Cardiac muscle cell (in vitro differentiated cells and primary cell): Measurements from ENCODE around the gene FAM193B. TPM values are rescaled to one million over a fixed set of nuclear protein-coding genes. Genes with fewer than 3 reads are reported as not detected.

Experiments
- DNase-seq, 2 donors: peaks; one replicate each; pipeline versions ENCODE4 v3.0.0 to v3.0.0-alpha.2; 2010 to 2017; ENCODE audit warnings: low read depth in 1 of 2, low spot score in 1 of 2
- H3K27ac ChIP-seq: fragments of 200-600 bp; sonication (generic); 2 replicates; pipeline ENCODE4 v1.5.1; 2016
- H3K27me3 ChIP-seq: fragments of 200-600 bp; sonication (generic); 2 replicates; pipeline ENCODE4 v1.6.0; 2016; ENCODE audit warnings: control low read depth
- H3K36me3 ChIP-seq: fragments of 200-600 bp; sonication (generic); 2 replicates; pipeline ENCODE4 v1.5.1; 2016; ENCODE audit warnings: control low read depth
- H3K4me1 ChIP-seq: fragments of 200-600 bp; sonication (generic); 2 replicates; pipeline ENCODE4 v1.8.1; 2017; ENCODE audit warnings: low read depth, mild to moderate bottlenecking, mixed run types
- H3K4me3 ChIP-seq: fragments of 200-600 bp; sonication (generic); 2 replicates; pipeline ENCODE4 v1.5.1; 2016; ENCODE audit warnings: mild to moderate bottlenecking
- H3K9me3 ChIP-seq: fragments of 200-600 bp; sonication (generic); 2 replicates; pipeline ENCODE4 v1.5.1; 2017; ENCODE audit warnings: low read depth, mild to moderate bottlenecking, control low read depth
- CTCF ChIP-seq: IDR thresholded peaks from 2 replicates; pipeline ENCODE4 v1.5.1; 2012; ENCODE audit warnings: low read depth, mild to moderate bottlenecking, low read length
- polyA plus RNA-seq: library from polyadenylated mRNA; unstranded; fragments of >200 nt; fragmentation: Nextera tagmentation; extraction: Ambion mirVana; gene quantifications from 2 replicates; pipeline ENCODE4 v1.2.1, GENCODE V29; 2016
- total RNA-seq: library from RNA; depleted of rRNA; stranded (reverse); fragments of >200 nt; gene quantifications from 2 replicates; pipeline ENCODE4 v1.2.3, GENCODE V29; 2016

FAM193B gene
- total and polyA plus RNA-seq, 2 experiments from 2014 or later = 67.4 to 80.9 TPM

- Histone ChIP-seq H3K36me3 (peaks cover 16% of the 10 kb centered on the region), H3K4me1 (no peaks in the 10 kb centered on the region), H3K9me3 (no peaks in the 10 kb centered on the region), H3K4me3 (peak within 1 kb of the TSS; percentile 82), H3K27ac (peak within 1 kb of the TSS; percentile 80), H3K27me3 (peaks cover 24% of the 10 kb centered on the region)
- TF ChIP-seq CTCF = no peak
- DNase-seq = peak; percentile 84 to 89
These were observed 37.9 kb upstream of the FAM193B start, which contains the start of gene TMED9 for GRCh38 chr5:177592010-177592834. Gene TMED9 (plus strand): TSS chr5:177592203. CDS start chr5:177592215, 12 bp downstream.

GRCh38 chr5:177591690-177592009 lies 37.3 kb upstream of the FAM193B start:
- peaks cover 16% of the 10 kb centered on the region for H3K36me3 ChIP-seq
- H3K4me3 ChIP-seq = peak overlapping the region; percentile 82
- peaks cover 27% of the 10 kb centered on the region for H3K27me3 ChIP-seq
- no peak overlapping the region for H3K27ac ChIP-seq
- DNase-seq = no peak
- no peak for TF ChIP-seq CTCF
- no peaks in the 10 kb centered on the region for H3K4me1 ChIP-seq
- no peaks in the 10 kb centered on the region for H3K9me3 ChIP-seq

- no peak overlapping the region for H3K27ac ChIP-seq
- TF ChIP-seq CTCF = no peak
- peaks cover 16% of the 10 kb centered on the region for H3K36me3 ChIP-seq
- H3K9me3 ChIP-seq = no peaks in the 10 kb centered on the region
- H3K4me3 ChIP-seq = no peak overlapping the region
- DNase-seq = no peak
- peaks cover 35% of the 10 kb centered on the region for H3K27me3 ChIP-seq
- H3K4me1 ChIP-seq = no peaks in the 10 kb centered on the region
These were observed 36.0 kb upstream of the FAM193B start for GRCh38 chr5:177590406-177590805.

- H3K4me3 ChIP-seq = no peak overlapping the region
- no peak for DNase-seq
- peaks cover 45% of the 10 kb centered on the region for H3K27me3 ChIP-seq
- no peaks in the 10 kb centered on the region for H3K36me3 ChIP-seq
- no peaks in the 10 kb centered on the region for H3K9me3 ChIP-seq
- no peaks in the 10 kb centered on the region for H3K4me1 ChIP-seq
- no peak overlapping the region for H3K27ac ChIP-seq
- TF ChIP-seq CTCF = no peak
These were observed 34.1 kb upstream of the FAM193B start for GRCh38 chr5:177588413-177588909.

- no peak for DNase-seq
These were observed 24.0 kb upstream of the FAM193B start for GRCh38 chr5:177578316-177578715.

More at GRCh38 chr5:177578316-177578715, 24.0 kb upstream of the FAM193B start:
- no peaks in the 10 kb centered on the region for H3K4me1 ChIP-seq
- H3K27ac ChIP-seq = no peak overlapping the region
- H3K4me3 ChIP-seq = no peak overlapping the region
- no peaks in the 10 kb centered on the region for H3K9me3 ChIP-seq
- TF ChIP-seq CTCF = no peak
- H3K36me3 ChIP-seq = no peaks in the 10 kb centered on the region
- H3K27me3 ChIP-seq = no peaks in the 10 kb centered on the region
